Germinal center (tissue), 1 donor: ENCODE data around the gene TRDMT1.
"Not testable (repeated sequence)": the region's sequence is repeated elsewhere in the genome, so short reads cannot be mapped to it uniquely, and the experiment has no call there.

ENCODE experiments used
- DNase-seq: peaks from one replicate; pipeline ENCODE4 v3.0.0; 2012; ENCODE audit warnings: mixed read lengths, low spot score

Gene TRDMT1

GRCh38 chr10:17129741-17130140 lies 71.7 kb downstream of the TRDMT1 start, which contains the start of gene CUBN:
TSS of gene CUBN (minus strand) at chr10:17129811. CDS start at chr10:17129765, 46 bp downstream.
- no peak for DNase-seq

GRCh38 chr10:17128261-17128660 lies 73.2 kb downstream of the TRDMT1 start:
- no peak for DNase-seq

GRCh38 chr10:17126327-17126726 lies 75.1 kb downstream of the TRDMT1 start:
- DNase-seq = no peak

GRCh38 chr10:17125206-17125893 lies 76.1 kb downstream of the TRDMT1 start:
- no peak for DNase-seq

GRCh38 chr10:17123961-17124360 lies 77.5 kb downstream of the TRDMT1 start:
- no peak for DNase-seq

GRCh38 chr10:17122726-17123661 lies 78.5 kb downstream of the TRDMT1 start:
- DNase-seq = no peak

- no peak for DNase-seq
These were observed 79.4 kb downstream of the TRDMT1 start for GRCh38 chr10:17122052-17122451.

- no peak for DNase-seq
These were observed 80.8 kb downstream of the TRDMT1 start for GRCh38 chr10:17120694-17121093.

GRCh38 chr10:17119845-17120244 lies 81.6 kb downstream of the TRDMT1 start:
- no peak for DNase-seq

- no peak for DNase-seq
These were observed 85.3 kb downstream of the TRDMT1 start for GRCh38 chr10:17116193-17116592.

GRCh38 chr10:17115683-17116082 lies 85.8 kb downstream of the TRDMT1 start:
- no peak for DNase-seq

GRCh38 chr10:17114878-17115444 lies 86.5 kb downstream of the TRDMT1 start:
- DNase-seq = not testable (repeated sequence)

- DNase-seq = no peak
These were observed 87.5 kb downstream of the TRDMT1 start for GRCh38 chr10:17113889-17114540.

GRCh38 chr10:17113346-17113745 lies 88.1 kb downstream of the TRDMT1 start:
- no peak for DNase-seq

GRCh38 chr10:17112566-17112965 lies 88.9 kb downstream of the TRDMT1 start:
- no peak for DNase-seq

GRCh38 chr10:17109475-17110207 lies 91.8 kb downstream of the TRDMT1 start:
- DNase-seq = no peak

GRCh38 chr10:17109046-17109445 lies 92.4 kb downstream of the TRDMT1 start:
- DNase-seq = no peak

- DNase-seq = no peak
These were observed 94.5 kb downstream of the TRDMT1 start for GRCh38 chr10:17106991-17107390.

- no peak for DNase-seq
These were observed 99.6 kb downstream of the TRDMT1 start for GRCh38 chr10:17101910-17102266.

GRCh38 chr10:17101257-17101909 lies 100.1 kb downstream of the TRDMT1 start:
- no peak for DNase-seq

GRCh38 chr10:17100586-17100985 lies 100.9 kb downstream of the TRDMT1 start:
- DNase-seq = no peak
